ENCODE data around the gene POLR2E.

POLR2E gene

GRCh38 chr19:1111641-1112267, 16.6 kb upstream of the POLR2E start:
- in situ Hi-C loops (cut with MboI; ENCODE audit: low sequenced_read_pairs): no loop called here

GRCh38 chr19:1110809-1111640, 15.8 kb upstream of the POLR2E start:
- in situ Hi-C loops (cut with MboI; ENCODE audit: low sequenced_read_pairs): no loop called here

GRCh38 chr19:1109697-1110671, 14.8 kb upstream of the POLR2E start:
- in situ Hi-C loops (cut with MboI; ENCODE audit: low sequenced_read_pairs): no loop called here

GRCh38 chr19:1109032-1109551, 13.9 kb upstream of the POLR2E start:
- in situ Hi-C loops (cut with MboI; ENCODE audit: low sequenced_read_pairs): no loop called here

GRCh38 chr19:1108291-1109031, 13.3 kb upstream of the POLR2E start:
- in situ Hi-C loops (cut with MboI; ENCODE audit: low sequenced_read_pairs): no loop called here

GRCh38 chr19:1107661-1108261, 12.6 kb upstream of the POLR2E start:
- in situ Hi-C loops (cut with MboI; ENCODE audit: low sequenced_read_pairs): no loop called here

- in situ Hi-C loops (cut with MboI; ENCODE audit: low sequenced_read_pairs): no loop called here
These were observed 11.9 kb upstream of the POLR2E start for GRCh38 chr19:1106841-1107660.

GRCh38 chr19:1105873-1106840, 11.0 kb upstream of the POLR2E start:
- in situ Hi-C loops (cut with MboI; ENCODE audit: low sequenced_read_pairs): no loop called here

- in situ Hi-C loops (cut with MboI; ENCODE audit: low sequenced_read_pairs): no loop called here
These were observed 10.1 kb upstream of the POLR2E start for GRCh38 chr19:1105008-1105872.

- in situ Hi-C loops (cut with MboI; ENCODE audit: low sequenced_read_pairs): no loop called here
These were observed 9.3 kb upstream of the POLR2E start for GRCh38 chr19:1104311-1105007.

- in situ Hi-C loops (cut with MboI; ENCODE audit: low sequenced_read_pairs): no loop called here
These were observed 8.6 kb upstream of the POLR2E start, which contains the start of gene GPX4 for GRCh38 chr19:1103708-1104310. Gene GPX4, plus strand, starts transcription at chr19:1103994. Its CDS starts 50 bp downstream, at chr19:1104044.

GRCh38 chr19:1103132-1103707, 8.0 kb upstream of the POLR2E start:
- in situ Hi-C loops (cut with MboI; ENCODE audit: low sequenced_read_pairs): no loop called here

- in situ Hi-C loops (cut with MboI; ENCODE audit: low sequenced_read_pairs): no loop called here
These were observed 7.4 kb upstream of the POLR2E start for GRCh38 chr19:1102407-1103131.

GRCh38 chr19:1101337-1101698, 6.1 kb upstream of the POLR2E start:
- in situ Hi-C loops (cut with MboI; ENCODE audit: low sequenced_read_pairs): no loop called here

Measured in HL-60/S4 treated with retinoic acid at 250 ng/mL for 4 days and 3 days (cell line).